ENCODE data around the gene MACROD2.

Gene MACROD2

GRCh38 chr20:15253431-15253830, 1258.1 kb downstream of the MACROD2 start:
- DNase-seq: no peak

- DNase-seq: no peak
These were observed 1261.6 kb downstream of the MACROD2 start for GRCh38 chr20:15256676-15257568.

- DNase-seq: no peak
These were observed 1262.2 kb downstream of the MACROD2 start for GRCh38 chr20:15257569-15257870.

GRCh38 chr20:15265581-15266309, 1270.4 kb downstream of the MACROD2 start:
- no peak for DNase-seq

- DNase-seq: no peak
These were observed 1272.6 kb downstream of the MACROD2 start for GRCh38 chr20:15267935-15268334.

GRCh38 chr20:15278041-15278440, 1282.7 kb downstream of the MACROD2 start:
- DNase-seq: no peak

- no peak for DNase-seq
These were observed 1292.0 kb downstream of the MACROD2 start for GRCh38 chr20:15287329-15287728.

- no peak for DNase-seq
These were observed 1292.8 kb downstream of the MACROD2 start for GRCh38 chr20:15288106-15288505.

GRCh38 chr20:15289337-15289736, 1294.0 kb downstream of the MACROD2 start:
- no peak for DNase-seq

- no peak for DNase-seq
These were observed 1297.1 kb downstream of the MACROD2 start for GRCh38 chr20:15292405-15292804.

- no peak for DNase-seq
These were observed 1301.1 kb downstream of the MACROD2 start for GRCh38 chr20:15296422-15296821.

GRCh38 chr20:15297059-15297875, 1302.0 kb downstream of the MACROD2 start:
- no peak for DNase-seq

GRCh38 chr20:15302075-15302474, 1306.8 kb downstream of the MACROD2 start:
- DNase-seq: peak; percentile 37

- no peak for DNase-seq
These were observed 1315.0 kb downstream of the MACROD2 start for GRCh38 chr20:15310361-15310760.

- no peak for DNase-seq
These were observed 1321.2 kb downstream of the MACROD2 start for GRCh38 chr20:15316556-15316955.

GRCh38 chr20:15317546-15318232, 1322.4 kb downstream of the MACROD2 start:
- DNase-seq: no peak

GRCh38 chr20:15318682-15319081, 1323.4 kb downstream of the MACROD2 start:
- no peak for DNase-seq

- no peak for DNase-seq
These were observed 1324.1 kb downstream of the MACROD2 start for GRCh38 chr20:15319439-15319838.

GRCh38 chr20:15320941-15321340, 1325.6 kb downstream of the MACROD2 start:
- DNase-seq: no peak

- DNase-seq: no peak
These were observed 1331.8 kb downstream of the MACROD2 start for GRCh38 chr20:15327123-15327522.

- DNase-seq: no peak
These were observed 1332.8 kb downstream of the MACROD2 start for GRCh38 chr20:15328084-15328483.

- DNase-seq: no peak
These were observed 1337.4 kb downstream of the MACROD2 start for GRCh38 chr20:15332711-15333160.

GRCh38 chr20:15333170-15333569, 1337.9 kb downstream of the MACROD2 start:
- DNase-seq: no peak

Data from left hindlimb (tissue), 1 donor.